GM21381 (cell line): ENCODE results near the gene RIT2.

ENCODE experiments used
- ATAC-seq: cut with Tn5 transposase; IDR thresholded peaks from one replicate; pipeline ENCODE4 v1.9.1; 2021; ENCODE audit warnings: mild to moderate bottlenecking, moderate library complexity; ENCODE audit not compliant: unreplicated experiment

RIT2 gene

GRCh38 chr18:43115076-43115921 is at the start of gene RIT2:
RIT2 (minus strand) TSS chr18:43115685.
- no peak for ATAC-seq

GRCh38 chr18:43161528-43161927 is 46.0 kb upstream of the RIT2 start:
- ATAC-seq = no peak

GRCh38 chr18:43160509-43160908 is 45.0 kb upstream of the RIT2 start:
- ATAC-seq = no peak

- no peak for ATAC-seq
These were observed 44.4 kb upstream of the RIT2 start for GRCh38 chr18:43159926-43160325.

GRCh38 chr18:43159086-43159770 is 43.7 kb upstream of the RIT2 start:
- ATAC-seq = no peak

GRCh38 chr18:43158381-43158780 is 42.9 kb upstream of the RIT2 start:
- no peak for ATAC-seq

GRCh38 chr18:43155842-43156241 is 40.4 kb upstream of the RIT2 start:
- no peak for ATAC-seq

- no peak for ATAC-seq
These were observed 32.7 kb upstream of the RIT2 start for GRCh38 chr18:43148231-43148630.

- ATAC-seq = no peak
These were observed 25.7 kb upstream of the RIT2 start for GRCh38 chr18:43141208-43141607.

GRCh38 chr18:43139288-43139946 is 23.9 kb upstream of the RIT2 start:
- ATAC-seq = no peak

GRCh38 chr18:43134876-43135275 is 19.4 kb upstream of the RIT2 start:
- no peak for ATAC-seq

GRCh38 chr18:43130716-43131260 is 15.3 kb upstream of the RIT2 start:
- ATAC-seq = no peak

GRCh38 chr18:43129946-43130524 is 14.6 kb upstream of the RIT2 start:
- no peak for ATAC-seq

GRCh38 chr18:43125471-43125870 is 10.0 kb upstream of the RIT2 start:
- ATAC-seq = no peak

GRCh38 chr18:43122955-43123354 is 7.5 kb upstream of the RIT2 start:
- no peak for ATAC-seq

GRCh38 chr18:43116699-43117294 is 1.3 kb upstream of the RIT2 start:
- no peak for ATAC-seq

GRCh38 chr18:43113220-43113895 is 2.1 kb downstream of the RIT2 start:
- ATAC-seq = no peak

- ATAC-seq = no peak
These were observed 6.6 kb downstream of the RIT2 start for GRCh38 chr18:43108882-43109281.

GRCh38 chr18:43108469-43108868 is 7.0 kb downstream of the RIT2 start:
- ATAC-seq = no peak

- no peak for ATAC-seq
These were observed 21.8 kb downstream of the RIT2 start for GRCh38 chr18:43093646-43094045.
